Colonic mucosa (tissue), 4 donors: Measurements from ENCODE around the gene UNC5B. TPM values are rescaled to one million over a fixed set of nuclear protein-coding genes. Genes with fewer than 3 reads are reported as not detected.

ENCODE experiments used
- DNase-seq: peaks from one replicate; pipeline ENCODE4 v3.0.0-alpha.2; 2020
- H3K27ac ChIP-seq: fragments of 200-600 bp; one replicate; pipeline ENCODE4 v1.8.0; 2021
- H3K27me3 ChIP-seq: fragments of 200-600 bp; one replicate; pipeline ENCODE4 v1.8.0; 2021
- H3K36me3 ChIP-seq: fragments of 200-600 bp; one replicate; pipeline ENCODE4 v1.8.0; 2021
- H3K4me1 ChIP-seq: fragments of 200-600 bp; one replicate; pipeline ENCODE4 v1.8.0; 2021; ENCODE audit warnings: mild to moderate bottlenecking
- H3K4me3 ChIP-seq: fragments of 200-600 bp; one replicate; pipeline ENCODE4 v1.8.0; 2021
- H3K9ac ChIP-seq, 2 donors: one replicate each; pipeline ENCODE4 v1.7.0; 2013; ENCODE audit warnings: control low read depth in 2 of 2, low read depth in 2 of 2, low read length in 2 of 2
- H3K9me3 ChIP-seq: fragments of 200-600 bp; one replicate; pipeline ENCODE4 v1.8.0; 2021
- CTCF ChIP-seq: fragments of 200-600 bp; IDR thresholded peaks from one replicate; pipeline ENCODE4 v1.8.0; 2022; ENCODE audit warnings: antibody characterized with exemption, mild to moderate bottlenecking
- intact Hi-C: fragments of 100-400 bp; cut with DNase I; formaldehyde crosslinking; loops from one replicate; pipeline ENCODE4 v1.14.1; 2022
- total RNA-seq, 2 donors: library from RNA; stranded (reverse); fragmentation: NEBNext Ultra II Directional in 1 of 2; extraction: Animal tissue kit (Norgen Biotek cat#: 25700) in 1 of 2; gene quantifications; one replicate each; pipeline ENCODE4 v1.2.1, GENCODE V29; 2021
- donor health status: healthy.
- donor health status: DM: no; HTN: no; CAD: no.
- donor health status: DM: no; HTN: no; CAD: no.

UNC5B gene
- total RNA-seq, 2 donors from 2014 or later = 18.4 to 18.5 TPM

DNA sequence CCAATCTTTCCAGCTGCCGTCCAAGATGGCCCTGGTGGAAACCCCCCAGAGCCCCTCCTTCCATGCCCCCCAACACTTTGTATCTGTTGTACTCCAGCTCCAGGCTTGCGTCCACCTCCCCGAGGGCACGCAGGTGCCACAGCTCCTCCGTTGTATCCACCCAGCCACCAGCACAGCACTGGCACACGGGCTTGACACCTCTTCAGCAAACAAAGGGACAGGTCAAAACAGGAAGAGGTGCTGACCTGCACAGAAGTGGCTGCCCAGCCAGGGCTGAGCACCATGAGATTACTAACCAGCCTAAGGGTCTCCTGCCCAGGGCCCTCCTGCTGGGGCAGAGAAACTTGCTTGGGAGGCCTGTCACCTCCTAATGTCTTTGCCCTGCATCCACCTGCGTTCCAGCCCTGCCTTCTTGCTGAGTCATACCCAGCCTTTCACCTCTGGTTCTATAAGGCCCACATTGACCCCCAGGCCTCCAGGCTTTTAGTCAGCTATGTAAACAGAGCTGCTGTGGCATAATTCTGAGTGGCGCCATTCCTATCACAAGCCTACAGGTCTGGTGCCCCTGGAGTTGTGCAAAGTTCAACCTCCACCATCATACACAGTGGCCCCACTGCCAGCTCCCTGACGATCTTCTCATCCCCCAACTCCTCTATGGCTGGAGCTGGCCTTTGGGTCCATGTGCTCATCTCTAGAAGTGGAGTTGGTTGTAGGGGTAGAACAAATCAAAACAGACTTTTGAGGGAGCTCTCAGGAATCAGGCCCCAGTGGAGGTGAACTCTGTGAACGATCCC, 127.6 kb downstream of the UNC5B start:
- H3K9ac ChIP-seq = peak overlapping the region in 1 of 2 donors; percentile 9
- H3K9me3 ChIP-seq = no peaks in the 10 kb centered on the region
- no peak overlapping the region for H3K27ac ChIP-seq
- peak; percentile 60 for DNase-seq
- intact Hi-C loops = no loop called here
- no peak for TF ChIP-seq CTCF
- no peaks in the 10 kb centered on the region for H3K27me3 ChIP-seq
- peaks cover 16% of the 10 kb centered on the region for H3K4me1 ChIP-seq
- H3K4me3 ChIP-seq = no peak overlapping the region
- no peaks in the 10 kb centered on the region for H3K36me3 ChIP-seq

- intact Hi-C loops = no loop called here
- no peak for DNase-seq
- H3K9me3 ChIP-seq = no peaks in the 10 kb centered on the region
- H3K36me3 ChIP-seq = no peaks in the 10 kb centered on the region
- no peaks in the 10 kb centered on the region for H3K27me3 ChIP-seq
- H3K4me3 ChIP-seq = no peak overlapping the region
- H3K27ac ChIP-seq = no peak overlapping the region
- H3K9ac ChIP-seq = peak overlapping the region in 1 of 2 donors; percentile 9
- no peak for TF ChIP-seq CTCF
- peaks cover 13% of the 10 kb centered on the region for H3K4me1 ChIP-seq
Observed at GRCh38 chr10:71342573-71343391, 130.4 kb downstream of the UNC5B start.

DNA sequence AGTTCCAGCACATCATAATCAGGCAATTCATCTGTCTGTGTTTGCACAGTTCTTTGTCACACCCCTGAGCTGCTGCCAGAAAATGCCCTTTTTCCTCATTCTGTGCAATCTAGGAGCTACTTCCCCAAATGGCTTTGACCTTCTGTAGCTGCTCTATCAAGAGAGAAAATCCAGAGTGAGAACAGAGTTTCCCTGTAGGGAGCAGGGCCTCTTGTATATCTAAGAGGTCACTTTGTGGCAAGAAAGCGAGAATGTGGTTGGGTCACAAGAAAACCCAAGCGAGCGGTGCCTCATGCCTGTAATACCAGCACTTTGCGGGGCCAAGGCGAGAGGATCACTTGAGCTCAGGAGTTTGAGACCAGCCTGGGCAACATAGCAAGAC, 131.0 kb downstream of the UNC5B start:
- H3K27ac ChIP-seq = peak overlapping the region; percentile 57
- H3K9me3 ChIP-seq = no peaks in the 10 kb centered on the region
- H3K27me3 ChIP-seq = no peaks in the 10 kb centered on the region
- peak; percentile 82 for DNase-seq
- intact Hi-C loops = no loop called here
- H3K9ac ChIP-seq = peak overlapping the region in 1 of 2 donors; percentile 55
- no peak overlapping the region for H3K4me3 ChIP-seq
- H3K4me1 ChIP-seq = peaks cover 19% of the 10 kb centered on the region
- TF ChIP-seq CTCF = no peak
- no peaks in the 10 kb centered on the region for H3K36me3 ChIP-seq

DNA sequence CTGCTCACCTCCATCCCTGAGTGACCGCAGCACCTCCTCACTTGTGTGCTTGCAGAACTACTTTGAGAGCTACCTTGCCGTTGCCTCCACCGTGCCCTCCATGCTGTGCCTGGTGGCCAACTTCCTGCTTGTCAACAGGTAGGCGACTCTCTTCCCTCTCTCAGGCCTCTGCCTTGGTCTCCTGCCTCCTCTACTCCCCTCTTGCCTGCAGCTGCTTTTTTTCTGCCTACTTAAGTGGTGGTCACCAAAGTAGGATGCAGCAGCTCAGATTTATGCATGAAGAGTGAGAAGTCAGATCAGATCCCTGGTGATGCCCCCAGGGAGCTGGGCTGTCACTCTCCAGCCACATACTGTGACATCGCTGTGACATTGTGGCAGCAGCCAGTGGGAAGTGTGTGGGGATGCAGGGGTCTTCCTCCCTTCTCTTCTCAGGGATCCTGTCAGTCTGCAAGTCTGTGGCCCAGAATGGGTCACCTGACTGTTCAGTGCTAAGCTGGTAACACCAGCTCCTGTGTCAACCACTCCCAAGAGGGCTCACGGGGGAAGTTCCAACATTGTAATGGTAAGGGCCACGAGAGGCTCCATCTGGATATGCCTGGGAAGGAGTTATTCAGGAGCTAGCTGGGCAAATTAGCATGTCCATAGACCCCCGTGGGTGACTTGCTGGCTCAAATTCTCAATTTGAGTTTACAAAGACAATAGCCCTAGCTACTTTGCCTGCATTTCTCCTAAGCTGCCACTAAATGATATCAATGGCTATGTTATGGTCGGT, 132.0 kb downstream of the UNC5B start:
- no peak for DNase-seq
- no peak overlapping the region for H3K4me3 ChIP-seq
- H3K36me3 ChIP-seq = no peaks in the 10 kb centered on the region
- no peaks in the 10 kb centered on the region for H3K9me3 ChIP-seq
- peaks cover 20% of the 10 kb centered on the region for H3K4me1 ChIP-seq
- TF ChIP-seq CTCF = no peak
- no peak overlapping the region for H3K27ac ChIP-seq
- peak overlapping the region in 1 of 2 donors; percentile 55 for H3K9ac ChIP-seq
- intact Hi-C loops = no loop called here
- H3K27me3 ChIP-seq = no peaks in the 10 kb centered on the region

GRCh38 chr10:71344993-71345480, 132.7 kb downstream of the UNC5B start:
- Histone ChIP-seq H3K4me3 (no peak overlapping the region), H3K9me3 (no peaks in the 10 kb centered on the region), H3K9ac (no peak overlapping the region), H3K4me1 (peaks cover 20% of the 10 kb centered on the region), H3K27me3 (no peaks in the 10 kb centered on the region), H3K27ac (no peak overlapping the region), H3K36me3 (no peaks in the 10 kb centered on the region)
- TF ChIP-seq CTCF = no peak
- no peak for DNase-seq
- intact Hi-C loops = no loop called here
